CD4-positive, alpha-beta T cell treated with Interleukin-15 for 1 hour (primary cell): Measurements from ENCODE around the gene KIAA1210.

ENCODE experiments used
- DNase-seq: peaks from one replicate; pipeline ENCODE4 v3.0.0-alpha.2; 2020

KIAA1210 gene

DNA sequence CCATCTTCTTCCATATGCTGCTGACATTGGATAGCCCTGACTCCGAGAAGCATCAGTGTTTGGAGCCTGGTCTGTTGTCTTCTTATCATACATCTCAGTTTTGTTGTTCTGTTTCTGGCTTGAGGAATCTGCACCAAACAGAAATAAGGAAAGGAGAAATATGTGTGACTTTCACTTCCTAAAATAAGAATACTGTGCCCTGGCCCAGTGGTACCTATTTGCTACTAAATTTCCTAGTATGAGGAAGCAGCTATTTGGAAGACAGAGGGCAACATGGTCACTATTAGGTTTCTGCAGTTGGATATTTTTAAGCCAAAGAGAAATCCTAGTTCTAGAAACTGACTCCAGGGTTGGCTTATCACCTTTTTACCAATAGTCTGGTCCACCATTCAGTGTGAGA is 38.0 kb downstream of the KIAA1210 start:
- no peak for DNase-seq

DNA sequence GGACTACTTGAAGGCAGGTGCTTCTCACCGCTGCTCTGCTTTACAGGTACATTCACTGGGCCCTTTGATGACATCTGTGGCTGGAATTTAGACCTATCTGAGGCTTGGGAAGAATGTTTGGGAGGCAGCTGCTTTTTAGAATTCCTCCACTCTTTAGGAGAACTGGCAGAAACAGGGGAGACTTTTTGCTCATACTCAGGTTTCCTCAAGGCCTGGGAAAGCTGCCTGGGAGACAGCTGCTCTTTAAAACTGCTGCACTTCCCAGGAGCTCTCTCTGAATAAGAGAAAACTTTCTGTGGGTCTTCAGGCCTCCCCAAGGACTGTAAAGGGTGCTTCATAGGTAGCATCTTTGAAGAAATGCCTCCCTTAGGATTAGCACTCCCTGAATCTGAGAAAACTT is 40.5 kb downstream of the KIAA1210 start:
- no peak for DNase-seq

DNA sequence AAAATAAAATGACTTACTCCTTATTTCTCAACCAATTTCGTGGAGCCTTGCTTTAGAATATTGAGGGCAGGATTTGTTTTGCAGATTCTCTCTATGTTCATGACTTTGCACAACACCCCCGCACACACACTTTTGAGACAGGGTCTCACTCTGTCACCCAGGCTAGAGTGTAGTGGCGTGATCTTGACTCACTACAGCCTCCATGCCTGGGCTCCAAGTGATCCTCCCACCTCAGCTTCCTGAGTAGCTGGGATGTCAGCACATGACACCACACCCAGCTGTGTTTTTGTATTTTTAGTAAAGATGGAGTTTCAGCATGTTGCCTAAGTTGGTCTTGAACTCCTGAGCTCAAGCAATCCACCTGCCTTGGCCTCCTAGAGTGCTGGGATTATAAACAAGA is 42.8 kb downstream of the KIAA1210 start:
- DNase-seq: no peak

DNA sequence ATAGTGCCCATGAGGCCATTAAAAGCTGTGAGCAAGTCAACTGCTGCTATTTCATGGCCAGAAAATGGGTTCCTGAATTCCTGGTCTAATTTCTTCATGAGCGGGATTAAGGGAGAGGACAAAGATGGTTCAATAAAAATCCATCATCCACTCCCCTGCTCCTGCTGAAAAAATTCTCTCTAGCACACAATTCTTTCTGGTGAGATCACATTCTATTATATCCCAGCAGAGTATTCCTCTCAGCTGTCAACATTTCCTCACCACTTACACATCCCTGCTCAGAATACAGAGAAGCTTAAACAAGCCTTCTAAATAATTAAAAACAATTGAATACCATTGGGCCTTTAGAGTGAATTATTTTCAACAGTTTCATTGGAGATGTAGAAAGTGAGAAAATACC is 45.3 kb downstream of the KIAA1210 start:
- no peak for DNase-seq

DNA sequence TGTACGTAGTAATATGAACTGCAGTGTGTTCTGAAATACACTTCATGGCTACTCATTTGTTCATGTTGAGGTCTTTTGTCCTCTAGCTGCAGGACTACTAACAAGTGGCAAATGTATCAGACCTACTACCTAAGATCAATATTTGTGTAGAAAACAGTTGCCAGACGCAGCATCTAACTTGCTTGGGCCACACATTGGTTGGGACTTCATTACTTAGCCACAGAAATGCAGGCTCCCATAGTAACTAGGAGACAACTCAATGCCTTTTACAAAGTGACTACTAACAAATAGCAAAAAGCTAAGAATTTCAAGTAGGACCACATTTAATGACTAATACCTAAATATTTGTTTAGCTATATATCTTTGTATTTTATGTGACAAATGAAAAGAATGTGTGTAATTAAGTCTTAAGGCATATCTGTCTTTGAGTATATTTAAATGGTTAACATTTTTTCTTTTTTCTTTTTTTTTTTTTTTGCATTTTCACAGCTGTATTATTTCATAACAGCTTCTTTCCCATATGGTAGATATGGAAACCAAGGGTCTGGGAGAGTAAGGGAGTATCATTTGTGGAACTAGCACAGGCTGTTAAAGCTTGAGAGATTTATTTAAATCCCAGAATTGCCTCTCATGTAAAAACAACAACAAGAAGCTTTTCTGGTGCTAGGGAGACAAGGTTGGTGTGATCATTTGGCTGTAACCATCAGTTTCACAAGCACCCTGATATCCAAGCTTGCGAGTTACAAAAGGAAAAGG is 52.2 kb downstream of the KIAA1210 start:
- no peak for DNase-seq

DNA sequence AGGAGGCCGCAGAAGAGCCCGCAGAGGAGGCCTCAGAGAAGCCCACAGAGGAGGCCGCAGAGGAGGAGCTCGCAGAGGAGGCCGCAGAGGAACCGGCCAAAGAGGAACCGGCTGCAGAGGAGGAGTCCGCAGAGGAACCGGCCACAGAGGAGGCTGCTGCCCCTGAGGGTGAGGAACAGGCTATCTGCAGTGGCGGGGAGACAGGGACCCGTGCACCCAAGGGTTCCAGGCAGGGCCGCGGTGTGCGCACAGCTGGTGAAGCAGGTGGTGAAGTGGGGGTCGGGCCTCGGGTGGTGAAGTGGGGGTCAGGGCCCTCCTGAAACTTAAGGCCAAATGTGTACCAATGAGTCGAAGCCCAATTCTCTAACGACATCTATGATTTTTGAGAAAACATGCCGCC is 53.7 kb downstream of the KIAA1210 start:
- no peak for DNase-seq

DNA sequence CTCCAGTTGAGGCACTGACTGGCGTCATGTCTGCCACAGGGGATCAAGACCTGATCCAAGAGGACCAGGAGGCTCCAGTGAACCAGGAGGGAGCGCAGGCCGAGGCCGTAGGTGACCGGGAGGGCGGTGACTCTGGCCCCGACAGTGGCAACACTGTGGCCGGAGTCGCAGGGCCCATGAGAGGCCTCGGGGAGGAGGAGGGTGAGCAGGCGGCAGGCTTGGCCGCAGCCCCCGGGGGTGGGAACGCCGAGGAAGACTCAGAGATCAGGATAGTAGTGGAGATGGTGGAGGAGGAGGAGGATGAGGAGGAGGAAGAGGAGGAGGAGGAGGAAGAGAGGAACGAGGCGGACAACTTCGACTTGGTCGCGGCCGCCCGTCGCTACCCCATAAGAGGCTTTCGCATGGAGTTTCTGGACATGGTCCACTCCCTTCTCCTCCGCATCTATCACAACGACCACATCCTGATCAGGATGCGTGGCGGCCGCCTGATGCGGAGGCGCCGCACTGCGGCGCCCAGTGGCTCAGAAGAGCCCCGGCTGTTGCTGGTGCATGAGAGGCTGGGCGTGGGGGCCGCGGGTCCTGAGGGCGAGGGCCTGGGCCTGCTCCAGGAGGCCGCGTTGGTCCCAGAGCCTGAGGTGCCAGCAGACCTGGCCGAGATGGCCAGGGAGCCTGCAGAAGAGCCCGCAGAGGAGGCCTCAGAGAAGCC is 54.3 kb downstream of the KIAA1210 start:
- no peak for DNase-seq

DNA sequence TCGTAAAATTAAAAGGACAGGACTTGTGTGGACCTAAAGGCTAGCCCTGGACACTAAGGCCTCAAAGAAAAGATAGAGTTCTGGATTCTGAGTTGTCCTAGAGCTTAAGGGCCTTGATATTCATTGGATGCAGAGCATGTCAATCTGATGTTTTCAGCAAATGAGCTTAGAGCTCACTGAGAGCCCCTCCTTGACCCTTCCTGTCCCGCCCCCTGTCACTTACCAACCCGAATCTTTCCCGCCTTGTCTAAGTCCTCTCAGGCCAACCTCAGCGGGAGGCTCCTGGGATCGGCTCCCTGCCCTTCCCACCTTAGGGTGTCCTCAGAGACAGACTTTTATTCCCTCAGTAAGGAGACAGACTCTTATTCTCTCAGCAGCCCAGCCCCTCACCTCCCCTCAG is 54.9 kb downstream of the KIAA1210 start, which contains the start of gene CT47C1:
Gene CT47C1, plus strand, starts transcription at position 250 of the 400 bp plus-strand sequence. CDS start 233 bp downstream, outside the sequence.
- no peak for DNase-seq

DNA sequence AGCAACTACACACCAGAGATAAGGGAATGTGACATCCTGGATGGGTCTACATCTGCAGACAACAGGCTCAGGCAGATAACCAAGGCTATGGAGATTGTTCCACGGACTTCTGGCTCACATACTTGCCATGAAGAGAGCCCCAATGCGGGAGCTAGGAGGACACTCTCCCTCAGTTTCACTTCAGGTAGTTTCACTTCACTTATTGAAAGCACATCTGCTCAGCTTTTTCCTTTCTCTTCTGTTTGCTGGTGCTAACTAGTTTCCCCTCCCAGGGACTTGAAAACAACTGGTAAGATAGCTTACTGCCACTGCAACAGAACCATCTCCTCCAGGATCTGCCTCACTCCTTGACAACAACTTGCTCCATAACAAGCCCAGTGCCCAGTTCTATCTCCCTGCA is 56.2 kb downstream of the KIAA1210 start:
- no peak for DNase-seq

DNA sequence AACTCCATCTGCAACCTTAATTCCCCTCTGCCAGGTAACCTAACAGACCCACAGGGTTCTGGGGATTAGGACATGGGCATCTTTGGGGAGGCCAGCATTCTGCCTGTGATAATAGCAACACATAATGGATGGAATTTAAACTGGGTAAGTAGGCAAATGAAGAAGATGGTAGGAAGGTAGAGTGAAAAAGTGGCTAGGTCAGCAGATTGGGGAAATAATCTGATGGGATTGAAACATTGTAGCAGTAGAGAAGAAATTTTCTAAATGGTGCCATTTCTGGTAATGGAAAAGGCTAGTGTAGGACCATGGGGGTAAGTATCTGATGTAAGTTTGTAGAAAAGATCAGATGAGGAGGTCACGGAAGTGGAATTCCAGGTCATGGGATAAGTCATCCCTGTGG is 57.9 kb downstream of the KIAA1210 start:
- DNase-seq: no peak

DNA sequence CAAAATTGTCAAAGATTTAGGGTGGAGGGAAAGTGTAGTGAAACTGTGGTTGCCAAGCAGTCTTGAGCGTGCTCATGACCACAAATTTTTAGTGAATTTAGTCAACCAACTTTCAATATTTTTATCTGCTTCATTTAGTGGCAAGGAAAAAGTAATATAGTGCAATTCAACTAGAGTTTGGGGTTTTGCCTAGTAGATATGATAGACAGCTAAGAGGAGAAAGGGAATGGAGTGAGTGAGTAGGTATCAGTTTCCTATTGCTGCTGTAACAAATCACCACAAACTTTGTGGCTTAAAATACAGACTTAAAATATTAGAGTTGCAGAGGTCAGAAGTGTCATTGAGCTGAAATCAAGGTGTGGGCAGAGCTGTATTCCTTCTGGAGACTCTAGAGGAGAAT is 58.5 kb downstream of the KIAA1210 start:
- no peak for DNase-seq

DNA sequence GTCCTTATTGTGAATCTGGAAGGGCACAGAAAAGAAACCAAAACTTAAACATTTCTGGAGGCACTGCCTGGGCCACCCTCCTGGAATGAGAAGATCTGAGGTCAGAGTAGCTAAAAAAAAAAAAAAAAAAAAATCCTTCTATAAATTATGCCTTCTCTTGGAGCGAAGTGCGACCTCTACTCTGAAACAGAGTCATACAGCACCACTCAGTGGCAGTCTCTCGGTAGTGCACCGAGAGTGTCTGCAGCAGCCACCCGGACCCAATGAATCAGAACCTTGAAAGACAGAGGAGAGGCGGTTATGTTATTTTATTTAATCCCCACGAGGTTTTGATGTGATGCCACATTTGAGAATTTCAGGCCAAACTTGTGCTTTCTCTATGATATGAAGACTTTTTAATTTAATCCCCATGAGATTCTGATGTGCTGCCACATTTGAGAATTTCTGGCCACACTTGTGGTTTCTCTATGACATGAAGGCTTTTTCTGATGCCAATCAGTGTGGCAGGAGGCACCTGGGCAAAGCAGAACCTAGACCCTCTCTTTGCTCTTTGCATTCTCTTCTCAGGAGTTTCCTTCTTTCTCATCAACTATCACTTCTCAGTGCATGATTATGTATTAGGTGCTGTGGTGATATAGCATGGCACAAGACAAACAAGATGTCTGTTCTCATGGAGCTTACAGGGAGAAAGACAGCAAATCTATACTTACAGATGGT is 60.4 kb downstream of the KIAA1210 start:
- DNase-seq: peak; percentile 27

DNA sequence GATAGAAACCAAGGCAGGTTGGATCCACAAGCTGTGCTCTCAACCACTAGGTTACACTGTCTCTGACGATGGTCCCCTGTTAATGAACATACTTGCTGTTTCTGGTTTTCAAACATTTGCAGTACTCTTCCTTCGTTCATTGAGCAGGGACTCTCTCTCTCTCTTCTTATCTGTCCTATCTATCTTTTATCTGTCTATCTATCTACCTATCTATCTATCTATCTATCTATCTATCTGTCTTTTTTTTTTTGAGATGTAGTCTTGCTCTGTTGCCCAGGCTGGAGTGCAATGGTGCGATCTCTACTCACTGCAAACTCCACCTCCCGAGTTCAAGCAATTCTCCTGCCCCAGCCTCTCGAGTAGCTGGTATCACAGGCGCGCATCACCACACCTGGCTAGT is 64.2 kb downstream of the KIAA1210 start:
- no peak for DNase-seq

DNA sequence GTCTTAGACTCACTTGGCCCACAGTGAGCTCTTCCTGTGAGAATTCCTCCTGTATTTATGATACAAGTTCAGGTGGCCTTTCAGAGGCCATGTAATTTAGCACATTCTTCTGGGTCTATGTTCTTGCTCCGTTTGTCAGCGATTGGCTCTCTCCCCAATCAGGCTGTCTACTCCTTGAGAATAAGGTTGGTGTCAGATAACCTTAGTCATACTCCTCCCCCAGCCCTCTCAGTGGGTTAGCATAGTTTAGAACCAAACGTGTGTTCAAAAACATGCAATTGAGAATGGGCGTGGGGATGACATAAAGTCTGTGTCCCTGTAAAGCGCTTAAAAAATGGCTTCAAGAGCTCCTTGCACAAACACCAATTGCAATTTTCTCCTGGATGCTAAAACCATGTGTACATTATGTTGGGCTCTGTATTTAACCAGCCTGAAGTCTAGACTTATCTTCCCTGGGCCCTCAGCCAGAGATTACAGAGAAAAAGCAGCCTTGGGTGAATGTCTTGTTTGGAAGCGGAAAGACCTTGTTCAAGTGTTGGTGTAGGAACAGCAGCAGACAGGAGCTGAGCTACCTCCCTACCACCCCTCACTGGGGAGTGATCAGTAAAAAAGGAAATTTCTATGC is 64.8 kb downstream of the KIAA1210 start:
- no peak for DNase-seq

DNA sequence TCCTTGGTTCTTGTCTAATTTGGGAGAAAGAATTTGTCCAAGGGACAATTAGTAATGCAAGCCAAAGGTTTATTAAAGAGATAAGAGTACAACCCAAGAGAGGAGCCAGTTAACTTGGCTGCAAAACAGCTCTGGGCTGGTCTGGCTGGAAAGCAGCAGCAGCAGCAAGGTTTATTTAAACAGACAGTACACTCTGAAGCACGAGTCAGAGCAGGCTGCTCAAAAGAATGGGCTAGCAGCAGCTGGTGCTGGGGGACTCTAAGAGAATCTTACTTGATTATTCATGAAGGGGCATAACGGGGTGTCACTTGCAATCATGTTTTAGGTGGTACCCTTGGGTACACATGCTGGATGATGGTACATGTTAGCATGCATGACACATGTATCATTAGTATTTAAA is 71.9 kb downstream of the KIAA1210 start:
- no peak for DNase-seq

DNA sequence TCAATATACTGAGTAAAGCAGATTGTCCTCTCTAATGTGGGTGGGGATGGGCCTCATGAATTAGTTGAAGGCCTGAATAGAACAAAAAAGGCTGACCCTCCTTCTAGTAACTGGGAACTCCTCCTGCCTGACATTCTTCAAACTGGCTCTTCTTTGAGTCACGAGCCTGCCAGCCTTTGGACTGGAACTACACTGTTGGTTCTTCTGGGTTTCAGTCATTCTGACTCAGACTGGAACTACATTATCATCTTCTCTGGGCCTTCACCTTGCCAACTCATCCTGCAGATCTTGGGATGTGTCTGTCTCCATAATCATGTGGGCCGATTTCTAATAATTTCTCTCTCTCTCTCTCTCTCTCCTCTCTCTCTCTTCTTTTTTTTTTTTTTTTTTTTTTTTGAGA is 81.7 kb downstream of the KIAA1210 start:
- no peak for DNase-seq

DNA sequence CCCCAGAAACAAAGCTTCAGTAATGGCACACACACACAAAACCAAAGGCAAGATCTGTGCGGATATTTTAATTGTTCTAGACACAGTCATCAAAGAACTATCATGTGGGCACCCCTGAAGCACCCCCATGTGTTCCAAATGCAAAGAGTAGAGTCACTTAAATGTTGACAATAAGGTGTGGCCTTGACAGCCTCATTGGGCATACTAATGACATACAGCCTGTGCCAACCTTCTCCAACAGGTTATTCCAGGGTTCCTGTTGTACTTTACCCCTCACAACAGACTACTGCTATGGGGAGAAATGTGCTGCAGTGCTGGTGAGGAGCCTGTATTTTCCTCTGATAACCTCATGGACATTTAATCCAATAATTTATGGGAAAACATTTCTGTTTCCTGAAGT is 84.6 kb downstream of the KIAA1210 start:
- no peak for DNase-seq

DNA sequence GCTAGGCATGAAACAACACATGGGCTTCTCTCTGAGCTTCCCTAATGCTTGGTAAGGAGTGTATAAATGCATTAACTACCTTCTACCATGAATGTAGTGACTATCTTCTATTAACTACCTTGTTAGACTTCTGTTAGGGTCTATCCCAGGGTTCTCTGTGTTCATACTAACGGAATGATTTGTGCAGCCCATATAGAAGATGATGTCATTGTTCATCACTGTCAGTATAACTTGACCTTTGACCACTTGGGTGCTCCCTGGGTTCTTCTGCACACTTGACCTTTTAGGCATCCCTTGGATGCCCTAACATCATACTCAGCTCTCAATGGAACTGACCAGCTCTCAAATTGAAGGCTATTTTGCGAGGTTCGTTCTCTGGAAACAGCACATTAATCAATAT is 85.6 kb downstream of the KIAA1210 start:
- no peak for DNase-seq

DNA sequence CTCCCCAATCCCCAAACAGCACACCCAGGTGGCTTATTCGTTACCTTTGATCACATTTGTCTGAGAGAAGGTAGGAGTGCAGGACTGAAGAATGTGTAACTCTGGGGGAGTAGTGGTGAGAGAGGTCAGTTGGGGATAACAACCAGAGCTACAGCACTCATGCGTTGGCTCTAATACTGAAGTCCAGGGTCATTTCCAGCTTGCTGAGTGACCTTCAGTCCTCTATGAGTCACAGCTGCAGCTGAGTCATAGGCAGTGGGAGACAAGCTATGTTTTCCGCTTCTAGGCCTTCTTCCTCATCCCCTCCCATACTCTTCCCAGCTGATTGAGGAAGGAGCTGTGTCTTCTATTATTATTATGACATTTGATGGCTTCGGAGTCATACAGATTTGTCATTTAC is 86.4 kb downstream of the KIAA1210 start:
- peak; percentile 41 for DNase-seq

DNA sequence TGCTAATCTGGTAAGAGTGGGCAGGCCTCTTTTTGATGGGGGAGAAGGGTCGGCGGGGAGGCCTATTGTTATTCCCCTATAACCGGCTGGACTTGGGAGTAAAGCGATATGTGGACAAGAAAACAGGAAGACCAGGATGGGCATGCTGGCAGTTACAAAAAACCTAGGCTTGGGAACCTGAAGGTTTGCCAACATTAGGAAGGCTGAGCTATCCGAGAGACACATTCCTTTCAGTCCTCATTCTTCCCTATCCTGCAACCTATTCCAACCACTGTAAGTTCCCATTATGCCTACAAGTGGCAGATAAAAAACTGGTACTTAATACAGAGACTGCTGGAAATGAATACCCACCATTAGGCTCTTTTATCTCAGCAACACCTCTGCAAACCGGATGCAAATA is 87.2 kb downstream of the KIAA1210 start:
- no peak for DNase-seq

DNA sequence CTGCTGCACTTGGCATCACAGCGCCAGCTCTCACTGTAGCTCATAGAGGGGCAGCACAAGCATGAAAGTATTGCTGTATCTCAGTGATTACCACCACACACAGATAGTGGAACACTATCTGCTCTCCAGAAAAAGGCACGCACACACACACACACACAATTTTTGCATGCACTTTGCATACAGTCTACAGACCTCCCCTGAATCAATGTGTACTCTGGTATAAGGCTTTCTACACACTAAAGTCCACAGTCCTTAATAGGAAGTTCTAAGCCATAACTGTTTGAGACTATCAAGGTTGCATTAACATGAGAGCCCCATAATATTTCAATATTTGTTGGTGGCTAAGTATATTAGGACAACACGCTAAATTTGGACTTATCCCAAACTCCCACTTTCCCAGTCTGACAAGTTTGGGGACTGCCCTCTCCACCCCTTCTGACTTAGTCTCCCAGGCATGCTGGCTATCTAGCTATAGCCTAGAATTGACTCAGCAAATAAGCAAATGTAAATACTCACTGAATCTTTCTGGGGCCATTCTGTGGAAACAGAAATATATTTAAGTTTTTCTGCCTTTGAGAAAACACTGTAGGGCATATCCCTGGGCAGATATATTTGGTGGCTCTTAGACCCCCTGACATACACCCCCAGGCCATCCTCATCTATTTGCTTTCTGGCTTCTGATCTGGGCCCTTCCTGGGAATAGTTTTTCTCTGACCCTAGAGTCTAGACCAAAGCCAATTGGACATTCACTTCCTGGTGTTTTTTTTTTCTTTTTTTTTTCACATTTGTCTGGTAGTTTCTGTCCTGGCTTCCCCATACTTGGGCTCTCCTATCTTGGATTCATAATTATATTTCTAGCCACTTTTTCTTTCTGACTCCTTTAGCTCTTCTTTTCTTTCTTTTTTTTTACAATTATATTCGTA is 91.2 kb downstream of the KIAA1210 start:
- DNase-seq: no peak

DNA sequence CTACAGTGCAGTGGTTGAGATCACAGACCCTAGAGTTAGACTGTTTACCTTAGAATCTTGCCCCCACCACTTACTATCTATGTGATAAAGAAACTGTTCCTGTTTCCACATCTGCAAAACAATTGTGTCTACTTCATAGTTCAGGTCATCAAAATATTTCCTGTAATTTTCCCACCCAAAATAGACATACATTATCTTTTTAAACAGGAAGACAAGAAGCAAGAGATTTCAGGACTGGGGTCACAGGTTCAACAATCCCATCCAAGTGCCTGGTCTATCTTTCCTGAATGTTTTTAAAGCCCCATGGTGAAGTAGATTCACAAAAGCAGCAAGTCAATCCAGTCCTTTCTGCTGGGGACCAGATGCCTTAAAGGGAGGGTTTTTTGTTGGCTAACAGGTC is 96.6 kb downstream of the KIAA1210 start:
- no peak for DNase-seq
